Activated naive CD4-positive, alpha-beta T cell treated with anti-CD3 and anti-CD28 coated beads for 36 hours (primary cell): Measurements from ENCODE around the gene PAPPA. TPM values are rescaled to one million over a fixed set of nuclear protein-coding genes. Genes with fewer than 3 reads are reported as not detected.

Experiments used
- CTCF ChIA-PET: fragments of 350-600 bp; sonication (Branson Sonifier 250); formaldehyde crosslinking; loops from one replicate; lab custom pipeline; 2021; ENCODE audit warnings: antibody characterized with exemption; lab: Charles Lee
- DNase-seq: peaks from one replicate; pipeline ENCODE4 v3.0.0-alpha.2; 2020
- H3K27ac Mint-ChIP-seq: one replicate; pipeline ENCODE4 v1.8.0; 2021; ENCODE audit warnings: mild to moderate bottlenecking, mixed read lengths
- H3K27me3 Mint-ChIP-seq: one replicate; pipeline ENCODE4 v1.8.0; 2021; ENCODE audit warnings: low read depth, mixed read lengths
- H3K36me3 Mint-ChIP-seq: one replicate; pipeline ENCODE4 v1.8.0; 2021; ENCODE audit warnings: low read depth, mixed read lengths
- H3K4me1 Mint-ChIP-seq: one replicate; pipeline ENCODE4 v1.8.0; 2021; ENCODE audit warnings: low read depth, mixed read lengths
- H3K4me3 Mint-ChIP-seq: one replicate; pipeline ENCODE4 v1.8.0; 2021; ENCODE audit warnings: mild to moderate bottlenecking, moderate library complexity, mixed read lengths
- H3K9me3 Mint-ChIP-seq: one replicate; pipeline ENCODE4 v1.8.0; 2021; ENCODE audit warnings: mixed read lengths
- intact Hi-C: fragments of 100-400 bp; cut with micrococcal nuclease; formaldehyde crosslinking; loops from one replicate; pipeline ENCODE4 v1.15.1; 2023
- total RNA-seq, 2 experiments: library from RNA; stranded (reverse); gene quantifications; one replicate each; pipeline ENCODE4 v1.2.3, GENCODE V29; 2021

PAPPA gene
- total RNA-seq, 2 experiments from 2014 or later: not detected

- Mint-ChIP-seq H3K36me3 (peaks cover 7% of the 10 kb centered on the region), H3K4me1 (no peaks in the 10 kb centered on the region), H3K9me3 (peaks cover 2% of the 10 kb centered on the region), H3K27me3 (no peaks in the 10 kb centered on the region), H3K27ac (no peak overlapping the region), H3K4me3 (no peak overlapping the region)
- CTCF ChIA-PET: no interaction called here
- intact Hi-C loops: no loop called here
- DNase-seq: no peak
These were observed 296.4 kb downstream of the PAPPA start for GRCh38 chr9:116449949-116450348.

GRCh38 chr9:116450378-116451139 is 297.0 kb downstream of the PAPPA start:
- no peak overlapping the region for H3K27ac Mint-ChIP-seq
- intact Hi-C loops: no loop called here
- CTCF ChIA-PET: interaction anchor here (0.5 kb wide), 1 partner anchor 926 kb away, joined by 3 read pairs; no protein-coding TSS in a partner anchor
- H3K9me3 Mint-ChIP-seq: peaks cover 2% of the 10 kb centered on the region
- no peaks in the 10 kb centered on the region for H3K27me3 Mint-ChIP-seq
- H3K4me3 Mint-ChIP-seq: no peak overlapping the region
- no peak for DNase-seq
- no peaks in the 10 kb centered on the region for H3K4me1 Mint-ChIP-seq
- H3K36me3 Mint-ChIP-seq: peaks cover 7% of the 10 kb centered on the region

- Mint-ChIP-seq H3K27ac (no peak overlapping the region), H3K4me3 (no peak overlapping the region), H3K36me3 (peaks cover 3% of the 10 kb centered on the region), H3K4me1 (no peaks in the 10 kb centered on the region), H3K27me3 (no peaks in the 10 kb centered on the region), H3K9me3 (peaks cover 10% of the 10 kb centered on the region)
- DNase-seq: no peak
- intact Hi-C loops: no loop called here
- CTCF ChIA-PET: no interaction called here
These were observed 298.0 kb downstream of the PAPPA start for GRCh38 chr9:116451500-116452115.
